ENCODE results near the gene GRSF1.

DNA sequence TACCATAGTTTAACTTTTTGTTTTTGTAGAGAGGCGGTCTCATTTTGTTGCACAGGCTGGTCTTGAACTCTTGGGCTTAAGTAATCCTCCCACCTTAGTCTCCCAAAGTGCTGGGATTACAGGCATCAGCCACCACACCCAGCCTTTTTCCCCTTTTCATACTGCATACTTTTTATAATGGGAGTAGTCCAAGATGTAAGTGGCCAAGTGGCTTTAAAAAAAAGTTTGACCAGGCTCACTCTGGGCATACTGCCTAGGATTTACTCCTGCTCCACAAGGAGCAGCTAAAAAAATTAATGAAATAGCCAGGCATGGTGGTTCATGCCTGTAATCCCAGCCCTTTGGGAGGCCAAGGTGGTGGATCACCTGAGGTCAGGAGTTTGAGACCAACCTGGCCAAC, 6.0 kb downstream of the GRSF1 start:
- TF ChIP-seq, protein P1, sequence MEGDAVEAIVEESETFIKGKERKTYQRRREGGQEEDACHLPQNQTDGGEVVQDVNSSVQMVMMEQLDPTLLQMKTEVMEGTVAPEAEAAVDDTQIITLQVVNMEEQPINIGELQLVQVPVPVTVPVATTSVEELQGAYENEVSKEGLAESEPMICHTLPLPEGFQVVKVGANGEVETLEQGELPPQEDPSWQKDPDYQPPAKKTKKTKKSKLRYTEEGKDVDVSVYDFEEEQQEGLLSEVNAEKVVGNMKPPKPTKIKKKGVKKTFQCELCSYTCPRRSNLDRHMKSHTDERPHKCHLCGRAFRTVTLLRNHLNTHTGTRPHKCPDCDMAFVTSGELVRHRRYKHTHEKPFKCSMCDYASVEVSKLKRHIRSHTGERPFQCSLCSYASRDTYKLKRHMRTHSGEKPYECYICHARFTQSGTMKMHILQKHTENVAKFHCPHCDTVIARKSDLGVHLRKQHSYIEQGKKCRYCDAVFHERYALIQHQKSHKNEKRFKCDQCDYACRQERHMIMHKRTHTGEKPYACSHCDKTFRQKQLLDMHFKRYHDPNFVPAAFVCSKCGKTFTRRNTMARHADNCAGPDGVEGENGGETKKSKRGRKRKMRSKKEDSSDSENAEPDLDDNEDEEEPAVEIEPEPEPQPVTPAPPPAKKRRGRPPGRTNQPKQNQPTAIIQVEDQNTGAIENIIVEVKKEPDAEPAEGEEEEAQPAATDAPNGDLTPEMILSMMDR (IDR thresholded peaks at IDR 0.05): no peak
- no peak for TF ChIP-seq EP300 (IDR thresholded peaks at IDR 0.05)

Measured in sigmoid colon (tissue), 4 donors.